Activated CD8-positive, alpha-beta memory T cell treated with anti-CD3 and anti-CD28 coated beads, Interleukin-2, amount 50 U/mL, for 24 hours (primary cell): ENCODE data around the gene MAGED2.
"Not testable (repeated sequence)": the region's sequence is repeated elsewhere in the genome, so short reads cannot be mapped to it uniquely, and the experiment has no call there.

Source experiments
- DNase-seq: peaks from one replicate; pipeline ENCODE4 v3.0.0-alpha.2; 2020; ENCODE audit errors: extremely low read depth

Gene MAGED2

GRCh38 chrX:54819201-54819600 is 11.7 kb downstream of the MAGED2 start:
- no peak for DNase-seq

- no peak for DNase-seq
Measured at GRCh38 chrX:54820737-54821136, 13.2 kb downstream of the MAGED2 start.

- DNase-seq, result no peak
Measured at GRCh38 chrX:54821310-54821709, 13.8 kb downstream of the MAGED2 start.

GRCh38 chrX:54824195-54824594 is 16.6 kb downstream of the MAGED2 start:
- DNase-seq, result no peak

- DNase-seq, result no peak
Measured at GRCh38 chrX:54824722-54825121, 17.2 kb downstream of the MAGED2 start.

GRCh38 chrX:54825716-54826438 is 18.3 kb downstream of the MAGED2 start:
- no peak for DNase-seq

- no peak for DNase-seq
Measured at GRCh38 chrX:54826598-54826997, 19.1 kb downstream of the MAGED2 start.

GRCh38 chrX:54838583-54838982 is 31.0 kb downstream of the MAGED2 start:
- DNase-seq, result no peak

GRCh38 chrX:54841184-54841874 is 33.8 kb downstream of the MAGED2 start:
- not testable (repeated sequence) for DNase-seq

GRCh38 chrX:54842607-54843006 is 35.1 kb downstream of the MAGED2 start:
- no peak for DNase-seq

- DNase-seq, result no peak
Measured at GRCh38 chrX:54843050-54843449, 35.5 kb downstream of the MAGED2 start.

GRCh38 chrX:54847700-54848099 is 40.2 kb downstream of the MAGED2 start:
- not testable (repeated sequence) for DNase-seq

- no peak for DNase-seq
Measured at GRCh38 chrX:54865208-54865607, 57.7 kb downstream of the MAGED2 start.
